ENCODE results near the gene YWHAB.

The YWHAB gene

DNA sequence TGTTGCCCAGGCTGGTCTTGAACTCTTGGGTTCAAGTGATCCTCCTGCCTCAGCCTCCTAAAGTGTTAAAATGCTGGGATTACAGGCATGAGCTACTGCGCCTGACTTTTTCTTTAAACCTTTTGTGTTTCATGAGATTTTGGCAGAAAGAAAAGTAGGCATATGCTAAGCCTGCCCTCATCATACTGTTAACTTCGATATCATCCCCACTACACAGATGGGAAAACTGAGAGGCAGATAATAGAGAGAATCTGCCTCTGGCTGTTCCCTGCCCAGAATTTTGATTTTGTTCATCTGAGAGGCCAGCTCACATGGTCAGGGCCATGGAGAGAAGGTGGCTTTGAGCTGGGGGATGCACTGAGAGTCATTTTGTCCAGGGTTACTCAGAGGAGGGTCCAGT, 31.9 kb downstream of the YWHAB start:
- ATAC-seq (no peak), DNase-seq (no peak)
- Mint-ChIP-seq H3K4me3 (no peak overlapping the region), H3K27ac (no peak overlapping the region), H3K27me3 (no peaks in the 10 kb centered on the region), H3K4me1 (peaks cover 15% of the 10 kb centered on the region), H3K9me3 (no peaks in the 10 kb centered on the region)

DNA sequence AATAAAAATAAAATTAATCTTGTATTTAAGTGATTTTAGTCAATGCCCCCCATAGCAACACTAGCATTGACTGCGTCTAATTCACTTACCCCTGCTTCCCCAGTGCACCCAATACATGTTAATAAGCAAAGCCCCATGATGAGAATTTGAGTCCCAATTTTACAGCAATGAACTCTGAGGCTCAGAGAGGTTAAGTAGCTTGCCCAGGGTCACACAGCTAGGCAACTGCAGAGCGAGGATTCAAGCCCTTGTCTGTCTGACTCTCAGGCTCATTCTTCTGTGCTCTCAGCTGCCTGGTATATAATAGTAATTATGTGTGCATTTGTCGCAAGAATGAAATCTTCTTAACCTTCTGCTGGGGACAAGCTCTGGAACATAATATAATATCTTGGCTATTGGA, 32.8 kb downstream of the YWHAB start:
- ATAC-seq (no peak), DNase-seq (no peak)
- Mint-ChIP-seq H3K27me3 (no peaks in the 10 kb centered on the region), H3K27ac (no peak overlapping the region), H3K4me1 (peaks cover 9% of the 10 kb centered on the region), H3K4me3 (no peak overlapping the region), H3K9me3 (no peaks in the 10 kb centered on the region)

DNA sequence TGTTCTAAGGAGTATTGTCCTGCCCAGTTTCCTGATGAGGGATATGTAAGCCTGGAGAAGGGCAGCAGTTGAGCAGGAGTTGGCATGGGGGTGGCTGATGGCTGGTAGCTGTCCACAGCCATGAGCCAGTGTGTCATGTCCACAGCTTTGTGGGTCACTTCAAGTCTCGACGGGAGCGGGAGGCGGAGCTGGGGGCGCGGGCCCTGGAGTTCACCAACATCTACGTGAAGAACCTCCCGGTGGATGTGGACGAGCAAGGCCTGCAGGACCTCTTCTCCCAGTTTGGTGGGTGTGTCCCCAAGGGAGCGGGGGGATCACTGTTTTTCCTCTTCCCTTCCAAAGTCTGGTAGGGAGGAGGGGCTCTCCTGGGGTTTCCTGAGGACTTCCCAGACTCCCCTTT, 33.3 kb downstream of the YWHAB start:
- Mint-ChIP-seq H3K4me3 (no peak overlapping the region), H3K9me3 (no peaks in the 10 kb centered on the region), H3K27me3 (no peaks in the 10 kb centered on the region), H3K4me1 (peaks cover 9% of the 10 kb centered on the region), H3K27ac (no peak overlapping the region)
- ATAC-seq (no peak), DNase-seq (no peak)

DNA sequence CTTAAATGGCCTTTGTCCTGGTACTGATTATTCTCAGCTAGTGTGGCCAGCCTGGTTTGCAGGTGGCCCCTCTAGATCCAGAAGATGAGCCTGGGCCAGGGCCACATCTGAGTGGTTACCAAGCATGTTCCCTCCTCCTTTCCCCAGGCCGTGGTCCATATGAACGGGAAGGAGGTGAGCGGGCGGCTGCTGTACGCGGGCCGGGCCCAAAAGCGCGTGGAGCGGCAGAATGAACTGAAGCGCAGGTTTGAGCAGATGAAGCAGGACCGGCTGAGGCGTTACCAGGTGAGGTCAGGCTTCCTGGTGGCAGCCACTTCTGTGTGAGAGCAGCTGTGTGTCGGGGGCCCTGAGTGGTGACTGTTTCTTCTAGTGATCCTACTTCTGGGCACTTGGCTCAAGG, 35.9 kb downstream of the YWHAB start:
- ATAC-seq, result no peak
- Mint-ChIP-seq H3K9me3 (no peaks in the 10 kb centered on the region), H3K4me1 (no peaks in the 10 kb centered on the region), H3K27me3 (no peaks in the 10 kb centered on the region), H3K27ac (no peak overlapping the region), H3K4me3 (no peak overlapping the region)
- DNase-seq, result no peak

DNA sequence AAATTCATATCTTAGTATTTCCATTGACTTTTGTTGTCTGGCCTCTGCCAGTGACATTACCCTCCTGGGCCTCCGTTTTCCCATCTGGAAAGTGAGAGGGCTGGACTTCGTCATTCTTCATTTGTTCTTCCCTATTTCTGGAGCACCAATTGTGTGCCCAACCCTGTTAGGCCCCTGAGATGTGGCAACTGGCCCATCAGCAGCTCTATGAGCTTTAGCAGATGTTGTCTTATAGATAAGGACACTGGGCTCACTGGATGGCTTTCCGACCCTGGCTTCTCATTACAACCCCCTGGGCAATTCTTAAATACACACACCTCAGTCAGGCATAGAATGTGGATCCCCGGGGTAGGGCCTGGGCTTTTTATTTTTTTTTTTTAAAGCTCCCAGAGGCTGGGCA, 39.0 kb downstream of the YWHAB start:
- no peaks in the 10 kb centered on the region for H3K9me3 Mint-ChIP-seq
- no peak overlapping the region for H3K4me3 Mint-ChIP-seq
- H3K27ac Mint-ChIP-seq, result no peak overlapping the region
- DNase-seq (no peak), ATAC-seq (no peak)
- H3K4me1 Mint-ChIP-seq, result no peaks in the 10 kb centered on the region
- no peaks in the 10 kb centered on the region for H3K27me3 Mint-ChIP-seq

DNA sequence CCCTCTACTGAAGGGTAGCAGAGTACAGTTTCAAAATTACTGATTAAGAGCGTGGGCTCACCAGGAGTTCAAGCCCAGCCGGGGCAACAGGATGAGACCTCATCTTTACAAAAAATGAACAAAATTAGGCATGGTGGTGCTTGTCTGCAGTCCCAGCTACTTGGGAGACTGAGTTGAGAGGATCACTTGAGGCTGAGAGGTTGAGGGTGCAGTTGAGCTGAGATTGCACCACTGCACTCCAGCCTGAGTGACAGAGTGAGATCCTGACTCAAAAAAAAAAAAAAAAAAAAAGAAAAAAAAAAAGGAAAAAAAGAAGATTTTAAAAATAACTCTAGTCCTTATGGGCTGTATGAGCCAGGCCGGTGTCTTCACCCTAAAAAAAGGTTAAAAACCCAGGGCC, 43.1 kb downstream of the YWHAB start:
- no peak for ATAC-seq

DNA sequence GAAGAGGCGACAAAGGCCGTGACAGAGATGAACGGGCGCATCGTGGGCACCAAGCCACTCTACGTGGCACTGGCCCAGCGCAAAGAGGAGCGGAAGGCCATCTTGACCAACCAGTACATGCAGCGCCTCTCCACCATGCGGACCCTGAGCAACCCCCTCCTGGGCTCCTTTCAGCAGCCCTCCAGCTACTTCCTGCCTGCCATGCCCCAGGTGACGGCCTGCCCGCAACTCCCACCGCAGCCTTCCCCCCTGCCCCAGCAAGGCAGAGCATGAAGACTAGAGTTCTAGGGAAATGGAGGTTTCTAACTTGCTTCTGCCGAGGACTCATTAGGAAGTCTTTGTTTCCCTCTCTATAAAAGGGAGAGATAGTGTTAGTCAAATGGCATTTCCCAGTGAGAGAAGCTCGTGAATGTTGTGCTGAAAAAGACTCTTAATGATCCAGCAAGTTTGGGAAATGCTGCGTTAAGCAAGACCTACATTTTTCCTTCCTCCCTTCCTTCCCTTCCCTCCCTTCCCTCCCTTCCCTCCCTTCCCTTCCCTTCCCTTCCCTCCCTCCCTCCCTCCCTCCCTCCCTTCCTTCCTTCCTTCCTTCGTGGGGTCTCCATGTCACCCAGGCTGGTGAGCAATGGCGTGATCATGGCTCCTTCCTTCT, 45.1 kb downstream of the YWHAB start:
- Mint-ChIP-seq H3K4me3 (no peak overlapping the region), H3K9me3 (no peaks in the 10 kb centered on the region), H3K4me1 (no peaks in the 10 kb centered on the region), H3K27me3 (no peaks in the 10 kb centered on the region), H3K27ac (no peak overlapping the region)
- DNase-seq, result no peak
- ATAC-seq, result no peak

More for the DNA sequence above, 43.1 kb downstream of the YWHAB start:
- Mint-ChIP-seq H3K27me3 (no peaks in the 10 kb centered on the region), H3K27ac (no peak overlapping the region), H3K4me1 (no peaks in the 10 kb centered on the region), H3K4me3 (no peak overlapping the region), H3K9me3 (no peaks in the 10 kb centered on the region)
- DNase-seq, result no peak

DNA sequence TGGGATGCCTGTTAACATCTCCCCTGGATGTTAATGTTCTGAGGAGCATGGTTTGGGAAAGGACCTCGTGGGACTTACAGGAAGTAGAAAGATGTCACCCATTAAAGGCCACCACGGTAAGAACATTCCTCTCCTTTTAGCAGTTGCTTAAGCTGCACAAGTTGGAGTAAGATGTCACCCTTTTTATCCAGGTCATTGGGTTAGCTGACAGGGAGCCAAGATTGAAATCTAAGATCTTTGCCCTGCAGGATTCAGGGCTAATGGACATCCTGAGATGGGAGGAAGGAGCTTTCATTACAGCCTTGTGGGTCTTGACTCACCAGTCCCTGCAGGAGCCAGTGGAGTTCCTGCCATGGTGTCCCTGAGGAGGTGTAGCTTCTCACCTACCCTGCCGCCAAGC, 46.4 kb downstream of the YWHAB start:
- DNase-seq (no peak), ATAC-seq (no peak)
- no peak overlapping the region for H3K27ac Mint-ChIP-seq
- no peaks in the 10 kb centered on the region for H3K4me1 Mint-ChIP-seq
- H3K9me3 Mint-ChIP-seq, result no peaks in the 10 kb centered on the region
- no peaks in the 10 kb centered on the region for H3K27me3 Mint-ChIP-seq
- H3K4me3 Mint-ChIP-seq, result no peak overlapping the region

DNA sequence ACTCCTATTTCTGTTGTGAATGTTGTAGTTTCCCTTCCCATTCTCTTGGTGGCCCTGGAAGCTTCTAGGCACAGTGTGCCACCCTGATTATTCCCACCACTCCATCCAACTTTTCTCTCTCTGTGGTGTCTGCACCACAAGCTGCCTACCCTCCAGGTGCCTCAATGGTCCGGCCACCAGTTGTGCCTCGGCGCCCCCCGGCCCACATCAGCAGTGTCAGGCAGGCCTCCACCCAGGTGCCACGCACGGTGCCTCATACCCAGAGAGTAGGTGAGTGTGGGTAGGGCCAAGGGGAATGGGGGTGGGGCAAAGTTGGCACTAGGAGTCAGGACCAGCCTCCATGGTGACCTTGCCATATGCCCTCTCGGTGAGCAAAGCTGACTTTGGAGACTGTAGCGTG, 47.4 kb downstream of the YWHAB start:
- Mint-ChIP-seq H3K4me1 (no peaks in the 10 kb centered on the region), H3K9me3 (no peaks in the 10 kb centered on the region), H3K27me3 (no peaks in the 10 kb centered on the region), H3K27ac (no peak overlapping the region), H3K4me3 (no peak overlapping the region)
- no peak for DNase-seq
- no peak for ATAC-seq

DNA sequence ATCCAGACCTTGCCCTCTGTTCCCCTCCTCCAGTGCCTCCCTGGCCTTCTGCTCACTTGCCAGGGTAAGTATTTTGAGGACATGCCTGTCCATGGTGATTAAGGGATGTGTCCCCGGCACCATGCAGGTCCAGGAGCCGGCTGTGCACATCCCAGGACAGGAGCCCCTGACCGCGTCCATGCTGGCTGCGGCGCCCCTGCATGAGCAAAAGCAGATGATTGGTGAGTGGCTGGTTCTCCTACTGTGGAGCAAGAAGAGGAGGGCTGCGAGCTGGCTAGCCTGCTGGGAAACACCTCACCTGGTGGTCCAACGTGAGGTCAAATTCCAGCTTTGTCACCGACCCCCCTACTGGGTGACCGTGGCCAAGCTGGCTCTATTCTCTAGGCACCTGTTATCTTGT, 51.0 kb downstream of the YWHAB start:
- no peaks in the 10 kb centered on the region for H3K4me1 Mint-ChIP-seq
- H3K4me3 Mint-ChIP-seq, result no peak overlapping the region
- no peak for ATAC-seq
- H3K27me3 Mint-ChIP-seq, result no peaks in the 10 kb centered on the region
- no peaks in the 10 kb centered on the region for H3K9me3 Mint-ChIP-seq
- DNase-seq, result no peak
- H3K27ac Mint-ChIP-seq, result peak overlapping the region in 1 of 2 donors; percentile 12

DNA sequence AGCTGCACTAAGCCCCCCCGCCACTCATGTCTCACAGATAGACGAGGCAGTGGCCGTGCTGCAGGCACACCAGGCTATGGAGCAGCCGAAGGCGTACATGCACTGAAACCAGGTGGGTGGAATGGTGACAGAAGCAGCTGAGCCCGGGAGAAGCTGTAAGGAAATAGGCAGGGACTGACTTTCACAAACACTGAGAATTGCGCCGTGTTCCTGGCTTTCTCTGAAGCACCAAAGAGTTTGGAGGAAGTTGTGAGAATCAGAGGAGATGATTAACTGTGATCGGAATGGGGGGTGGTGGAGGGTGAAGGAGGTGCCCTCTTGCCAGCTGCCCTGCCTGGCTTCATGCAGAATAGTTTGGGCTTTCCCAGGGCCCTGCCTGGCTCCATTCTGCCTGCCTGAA, 53.1 kb downstream of the YWHAB start:
- H3K9me3 Mint-ChIP-seq, result no peaks in the 10 kb centered on the region
- H3K27me3 Mint-ChIP-seq, result no peaks in the 10 kb centered on the region
- DNase-seq, result no peak
- no peaks in the 10 kb centered on the region for H3K4me1 Mint-ChIP-seq
- H3K4me3 Mint-ChIP-seq, result no peak overlapping the region
- peak overlapping the region in 1 of 2 donors; percentile 50 for H3K27ac Mint-ChIP-seq
- ATAC-seq, result no peak

DNA sequence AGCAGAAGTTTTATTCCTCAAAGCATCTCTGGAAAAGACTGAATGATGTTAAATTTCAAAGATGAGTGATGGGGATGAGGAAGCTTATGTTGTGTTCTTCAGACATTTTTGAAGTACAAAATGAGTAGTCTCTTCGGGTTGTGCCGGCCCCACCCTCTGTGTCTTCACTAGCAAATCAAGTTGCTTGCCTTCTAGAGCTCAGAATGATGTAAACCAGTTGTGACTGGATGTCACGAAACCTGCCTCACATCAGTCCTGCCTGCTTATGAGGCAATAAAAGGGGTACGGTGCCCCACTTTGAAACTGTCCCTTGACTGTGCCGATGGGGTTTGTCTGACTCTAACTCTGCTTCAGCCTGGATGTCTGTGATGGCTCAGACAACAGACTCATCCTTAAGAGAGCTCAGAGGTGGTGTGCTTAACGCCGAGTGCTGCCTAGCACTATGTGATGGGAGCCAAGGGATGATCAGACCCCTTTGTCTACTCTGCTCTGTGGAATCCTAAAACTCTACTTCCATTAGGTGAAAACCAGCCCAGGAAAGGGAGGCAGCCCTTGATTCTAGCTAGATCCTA, 55.7 kb downstream of the YWHAB start:
- Mint-ChIP-seq H3K4me1 (peaks cover 6% of the 10 kb centered on the region), H3K9me3 (no peaks in the 10 kb centered on the region), H3K27ac (no peak overlapping the region), H3K27me3 (no peaks in the 10 kb centered on the region), H3K4me3 (no peak overlapping the region)
- ATAC-seq, result no peak
- DNase-seq, result no peak

DNA sequence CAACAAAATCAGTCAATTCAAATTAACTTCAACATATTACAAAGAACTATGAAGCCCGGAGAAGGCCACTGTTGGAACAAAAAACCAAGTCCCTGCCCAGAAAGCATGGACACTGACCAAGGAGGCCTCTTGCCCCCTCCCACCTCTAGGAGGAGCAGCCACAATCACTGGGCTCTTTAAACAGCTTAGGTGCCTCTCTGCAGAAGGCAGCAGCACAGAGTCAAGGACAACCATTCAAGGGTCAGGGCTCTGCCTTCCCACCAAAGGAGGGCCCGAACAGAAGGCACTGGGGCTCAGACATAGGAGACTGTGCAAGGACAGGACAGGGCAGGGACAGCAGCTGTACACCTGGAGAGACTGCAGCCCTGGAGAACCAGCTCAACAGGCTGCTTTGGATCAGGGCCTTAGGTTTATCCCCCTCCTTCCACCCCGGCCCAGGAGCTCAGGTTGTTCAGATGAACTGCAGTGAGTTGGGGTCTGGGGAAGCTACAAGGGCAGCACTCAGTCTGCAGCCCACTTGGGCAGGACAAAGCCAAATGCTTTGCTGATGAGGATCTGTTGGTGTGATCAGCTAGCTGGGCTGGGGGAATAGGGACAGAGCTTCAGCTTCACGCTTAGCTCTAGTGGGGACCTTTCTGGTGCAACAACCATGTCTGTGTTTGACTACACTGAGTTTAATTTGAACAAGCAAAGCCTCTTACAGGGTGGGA, 56.9 kb downstream of the YWHAB start:
- Mint-ChIP-seq H3K4me1 (peaks cover 6% of the 10 kb centered on the region), H3K27me3 (no peaks in the 10 kb centered on the region), H3K9me3 (no peaks in the 10 kb centered on the region), H3K4me3 (no peak overlapping the region), H3K27ac (peak overlapping the region; percentile 6 to 68)
- ATAC-seq (peak; percentile 9), DNase-seq (no peak)

DNA sequence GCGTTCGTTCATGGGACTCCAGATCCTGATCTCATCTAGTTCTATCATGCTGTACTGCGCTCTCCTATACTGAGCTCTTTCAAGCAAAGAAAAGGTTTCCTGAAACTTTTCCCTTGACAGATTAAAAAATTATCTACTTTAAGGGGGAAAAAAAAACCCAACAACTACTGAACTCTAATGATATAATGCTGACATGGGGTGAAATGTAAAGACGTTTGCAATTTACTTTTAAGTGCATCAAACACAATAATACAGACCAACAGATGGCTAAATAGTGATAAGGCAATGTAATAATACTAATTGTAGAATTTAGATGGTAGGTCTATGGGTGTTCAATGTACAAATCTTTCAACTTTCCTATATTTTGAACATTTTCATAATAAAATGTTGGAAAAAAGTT, 58.3 kb downstream of the YWHAB start:
- ATAC-seq (no peak), DNase-seq (no peak)
- Mint-ChIP-seq H3K27me3 (no peaks in the 10 kb centered on the region), H3K27ac (peak overlapping the region in 1 of 2 donors; percentile 5), H3K4me3 (no peak overlapping the region), H3K9me3 (no peaks in the 10 kb centered on the region), H3K4me1 (peaks cover 6% of the 10 kb centered on the region)

DNA sequence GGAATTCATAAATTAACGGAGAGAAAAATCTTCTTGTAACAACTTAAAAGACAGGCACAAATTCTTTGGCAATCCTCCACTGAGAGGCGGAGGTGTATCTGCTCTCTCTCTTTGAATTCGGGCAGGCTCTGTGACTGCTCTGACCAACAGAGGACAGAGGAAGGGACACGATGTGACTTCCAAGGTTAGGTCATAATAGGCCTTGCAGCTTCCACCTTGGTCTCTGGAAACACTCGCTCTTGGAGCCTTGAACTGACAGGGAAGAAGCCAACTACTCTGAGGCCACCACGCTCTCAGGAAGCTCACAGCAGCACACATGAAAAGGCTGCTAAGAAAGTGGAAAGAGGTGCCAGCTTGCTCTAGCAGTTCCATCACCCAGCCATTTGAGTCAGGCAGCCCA, 59.8 kb downstream of the YWHAB start:
- ATAC-seq (no peak), DNase-seq (no peak)
- Mint-ChIP-seq H3K4me1 (peaks cover 10% of the 10 kb centered on the region), H3K27ac (no peak overlapping the region), H3K4me3 (no peak overlapping the region), H3K27me3 (no peaks in the 10 kb centered on the region), H3K9me3 (no peaks in the 10 kb centered on the region)

DNA sequence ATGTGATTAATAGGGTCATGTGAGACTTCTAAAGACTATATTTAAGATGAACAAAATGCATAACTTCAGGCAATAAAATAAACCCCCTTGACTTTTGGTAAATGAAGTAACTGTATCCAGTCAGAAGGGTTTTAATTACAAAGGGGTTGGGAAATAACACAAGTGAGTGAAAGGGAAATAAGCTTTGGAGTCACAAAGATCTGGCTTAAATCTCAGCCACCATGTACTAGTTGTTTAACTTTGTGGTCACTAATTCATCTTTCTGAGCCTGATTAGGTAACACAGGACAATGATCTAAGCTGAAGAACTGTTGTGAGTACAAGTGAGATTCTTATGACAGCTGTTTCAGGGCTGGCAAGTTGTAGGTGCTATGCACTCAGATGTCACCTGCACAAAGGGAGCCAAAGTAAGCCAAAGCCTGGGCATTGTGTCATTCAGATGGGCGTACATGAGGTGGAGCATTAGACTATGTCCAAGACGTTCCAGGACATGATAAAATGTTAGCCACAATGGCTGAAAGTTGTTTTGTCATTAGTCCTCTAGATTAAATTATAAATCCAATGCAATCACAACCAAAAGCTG, 60.9 kb downstream of the YWHAB start:
- ATAC-seq (no peak), DNase-seq (no peak)
- Mint-ChIP-seq H3K27me3 (no peaks in the 10 kb centered on the region), H3K4me3 (no peak overlapping the region), H3K27ac (no peak overlapping the region), H3K4me1 (peaks cover 11% of the 10 kb centered on the region), H3K9me3 (no peaks in the 10 kb centered on the region)

Measured in stimulated activated naive CD8-positive, alpha-beta T cell treated with anti-CD3 and anti-CD28 coated beads, Interleukin-15, amount 100 ng/mL, for 72 hours (primary cell).